ENCODE data around the gene GOLGA1. TPM values are rescaled to one million over a fixed set of nuclear protein-coding genes. Genes with fewer than 3 reads are reported as not detected.

GOLGA1 gene
- total RNA-seq, 1 donor = 9.9 TPM

DNA sequence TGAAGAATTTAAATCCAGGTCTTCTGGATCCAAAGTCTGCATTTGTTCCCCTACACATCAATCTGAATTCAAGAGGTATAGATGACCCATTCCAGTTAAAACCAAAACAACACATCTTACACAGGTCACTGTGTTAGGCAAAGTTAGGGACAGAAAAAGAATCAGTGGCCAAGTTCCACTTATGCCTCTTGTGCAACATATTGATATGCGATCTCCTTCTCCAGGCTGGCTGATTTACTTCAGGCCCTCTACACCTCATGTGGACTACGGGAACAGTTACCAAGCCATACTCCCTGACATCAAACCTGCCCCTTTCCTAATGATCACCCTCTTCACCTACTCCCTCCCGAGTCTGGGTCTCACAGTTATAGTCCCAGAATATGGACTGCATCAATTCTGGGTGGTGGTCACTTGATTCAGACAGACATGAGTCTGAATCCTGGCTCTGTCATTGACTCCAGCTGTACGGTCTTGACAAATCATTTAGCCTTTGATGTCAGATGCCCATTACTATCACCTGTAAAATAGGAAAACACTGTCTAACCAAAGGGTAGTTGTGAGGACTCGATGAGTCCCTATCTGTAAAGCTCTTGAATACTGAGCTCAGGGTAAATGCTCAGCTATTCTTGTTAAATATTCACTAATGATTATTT is 26.0 kb downstream of the GOLGA1 start:
- DNase-seq (ENCODE audit: low read depth) = no peak
- H3K4me3 ChIP-seq (ENCODE audit: low read depth, low read length) = no peak overlapping the region
- TF ChIP-seq, protein P1, sequence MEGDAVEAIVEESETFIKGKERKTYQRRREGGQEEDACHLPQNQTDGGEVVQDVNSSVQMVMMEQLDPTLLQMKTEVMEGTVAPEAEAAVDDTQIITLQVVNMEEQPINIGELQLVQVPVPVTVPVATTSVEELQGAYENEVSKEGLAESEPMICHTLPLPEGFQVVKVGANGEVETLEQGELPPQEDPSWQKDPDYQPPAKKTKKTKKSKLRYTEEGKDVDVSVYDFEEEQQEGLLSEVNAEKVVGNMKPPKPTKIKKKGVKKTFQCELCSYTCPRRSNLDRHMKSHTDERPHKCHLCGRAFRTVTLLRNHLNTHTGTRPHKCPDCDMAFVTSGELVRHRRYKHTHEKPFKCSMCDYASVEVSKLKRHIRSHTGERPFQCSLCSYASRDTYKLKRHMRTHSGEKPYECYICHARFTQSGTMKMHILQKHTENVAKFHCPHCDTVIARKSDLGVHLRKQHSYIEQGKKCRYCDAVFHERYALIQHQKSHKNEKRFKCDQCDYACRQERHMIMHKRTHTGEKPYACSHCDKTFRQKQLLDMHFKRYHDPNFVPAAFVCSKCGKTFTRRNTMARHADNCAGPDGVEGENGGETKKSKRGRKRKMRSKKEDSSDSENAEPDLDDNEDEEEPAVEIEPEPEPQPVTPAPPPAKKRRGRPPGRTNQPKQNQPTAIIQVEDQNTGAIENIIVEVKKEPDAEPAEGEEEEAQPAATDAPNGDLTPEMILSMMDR (IDR thresholded peaks at IDR 0.05; ENCODE audit: insufficient read depth, low read depth, low read length) = no peak

DNA sequence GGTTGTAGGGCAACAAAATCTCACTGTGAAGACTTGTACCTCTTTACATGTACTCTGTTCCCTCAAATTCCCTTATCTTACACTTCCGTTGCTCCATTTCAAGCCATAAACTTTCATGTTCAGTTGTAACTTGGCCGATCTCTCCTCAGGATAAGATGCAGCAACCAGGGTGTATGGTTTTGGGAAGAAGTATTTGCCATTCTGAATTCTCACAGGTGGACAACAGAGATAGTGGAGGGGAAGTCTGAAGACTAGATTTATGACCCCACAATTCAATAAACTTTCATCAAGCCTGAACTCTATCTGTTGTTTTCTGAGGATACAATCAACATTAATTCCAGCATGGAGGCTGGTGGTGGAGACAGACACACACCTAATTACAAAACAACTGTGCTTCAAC is 27.5 kb downstream of the GOLGA1 start:
- no peak for DNase-seq (ENCODE audit: low read depth)
- H3K4me3 ChIP-seq (ENCODE audit: low read depth, low read length) = no peak overlapping the region
- TF ChIP-seq, protein P1 (IDR thresholded peaks at IDR 0.05; ENCODE audit: insufficient read depth, low read depth, low read length) = no peak

DNA sequence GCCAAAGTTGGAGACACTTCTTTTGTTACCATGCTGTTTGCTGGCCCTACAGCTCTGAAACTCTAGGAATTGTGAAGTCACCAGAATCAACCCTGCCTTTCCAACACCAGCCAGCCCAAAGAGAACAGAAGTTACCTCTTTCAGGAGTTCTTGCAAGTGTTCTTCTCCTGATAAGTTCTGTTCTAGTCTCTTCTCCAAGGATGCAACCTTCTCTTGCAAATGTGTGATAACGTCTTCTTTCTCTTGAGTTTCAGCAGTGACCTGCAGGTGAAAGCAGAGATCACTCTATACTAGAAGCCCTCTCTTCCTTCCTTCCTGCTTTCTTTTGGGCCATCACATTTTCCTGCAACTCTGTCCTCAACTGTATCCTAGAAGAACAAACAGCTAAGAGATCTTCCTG is 29.1 kb downstream of the GOLGA1 start:
- no peak for DNase-seq (ENCODE audit: low read depth)
- TF ChIP-seq, protein P1 (IDR thresholded peaks at IDR 0.05; ENCODE audit: insufficient read depth, low read depth, low read length) = no peak
- no peak overlapping the region for H3K4me3 ChIP-seq (ENCODE audit: low read depth, low read length)

DNA sequence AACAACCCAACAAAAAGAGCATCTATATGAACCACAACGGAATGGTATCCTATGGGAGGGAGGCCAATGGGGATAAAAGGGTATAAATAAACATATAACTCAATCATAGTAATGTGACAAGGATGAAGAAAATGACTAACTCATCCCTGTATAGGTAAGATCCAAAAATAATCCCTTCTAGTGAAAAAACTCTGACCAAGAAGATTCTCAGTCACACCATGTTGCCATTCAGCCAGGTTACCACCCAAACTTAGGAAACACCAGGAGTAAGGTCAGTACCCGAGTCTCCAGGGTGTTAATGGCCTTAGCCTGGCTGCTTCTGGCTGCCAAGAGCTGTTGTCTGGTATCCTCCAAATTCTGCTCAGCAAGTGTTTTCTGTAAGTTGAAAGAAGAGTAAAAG is 32.8 kb downstream of the GOLGA1 start:
- TF ChIP-seq, protein P1 (IDR thresholded peaks at IDR 0.05; ENCODE audit: insufficient read depth, low read depth, low read length) = no peak
- no peak overlapping the region for H3K4me3 ChIP-seq (ENCODE audit: low read depth, low read length)
- DNase-seq (ENCODE audit: low read depth) = no peak

DNA sequence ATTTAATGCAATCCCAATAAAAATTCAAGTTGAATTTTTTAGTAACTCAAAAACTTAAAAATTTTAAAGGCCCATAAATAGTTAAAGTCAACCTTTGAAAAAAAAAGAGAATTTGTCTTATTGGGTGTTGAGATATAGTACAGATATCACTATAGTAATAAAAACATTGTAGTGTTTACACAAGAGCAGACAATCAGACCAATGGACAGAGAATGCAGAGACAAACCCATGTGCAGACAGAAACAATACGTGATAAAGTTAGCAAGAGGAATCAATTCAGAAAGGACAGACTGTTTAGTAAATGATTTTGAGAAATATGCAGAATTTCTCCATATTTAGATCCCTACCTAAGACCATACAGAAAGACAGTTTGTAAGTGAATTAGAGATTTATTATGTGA is 33.9 kb downstream of the GOLGA1 start:
- TF ChIP-seq, protein P1 (IDR thresholded peaks at IDR 0.05; ENCODE audit: insufficient read depth, low read depth, low read length) = no peak
- H3K4me3 ChIP-seq (ENCODE audit: low read depth, low read length) = no peak overlapping the region
- no peak for DNase-seq (ENCODE audit: low read depth)

DNA sequence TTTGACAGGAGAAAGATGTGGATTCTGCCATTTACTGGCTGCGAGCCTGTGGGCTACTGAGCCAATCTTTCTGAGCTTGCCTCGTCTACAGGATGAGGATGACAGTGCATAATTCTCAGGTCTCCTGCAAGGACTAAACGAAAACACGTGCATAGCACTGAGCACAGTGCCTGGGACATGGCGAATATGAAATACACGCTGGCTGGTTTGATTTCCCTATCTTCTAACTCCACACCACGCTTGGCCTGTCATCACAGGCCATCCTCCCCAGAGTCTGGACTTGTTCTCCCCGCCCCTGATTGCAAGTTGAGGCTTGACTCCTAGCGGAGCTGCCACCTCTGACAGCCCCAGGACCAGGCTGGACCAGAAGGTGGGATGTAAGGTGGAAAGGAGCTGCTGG is 41.0 kb downstream of the GOLGA1 start:
- H3K4me3 ChIP-seq (ENCODE audit: low read depth, low read length) = no peak overlapping the region
- no peak for DNase-seq (ENCODE audit: low read depth)
- TF ChIP-seq, protein P1 (IDR thresholded peaks at IDR 0.05; ENCODE audit: insufficient read depth, low read depth, low read length) = no peak
